Ovary (tissue), 3 donors: ENCODE results near the gene EFHD2.

Source experiments
- CTCF ChIP-seq, 3 donors: fragments of 450-650 bp in 2 of 3; fragments of 200-600 bp in 1 of 3; IDR thresholded peaks; one replicate each; pipeline versions ENCODE4 v1.5.1 to v1.8.0; 2016 to 2022; ENCODE audit warnings: antibody characterized with exemption in 3 of 3, mild to moderate bottlenecking in 1 of 3
- EP300 ChIP-seq: sonication (generic); formaldehyde crosslinking; IDR thresholded peaks from one replicate; pipeline ENCODE4 v1.6.1; 2017; ENCODE audit warnings: antibody characterized with exemption
- POLR2A ChIP-seq: fragments of 450-650 bp; IDR thresholded peaks from one replicate; pipeline ENCODE4 v1.6.1; 2017; ENCODE audit warnings: antibody characterized with exemption, mild to moderate bottlenecking, moderate library complexity
- donor health status: DM: no; HTN: no; CAD: no.

GRCh38 chr1:15393475-15394257 lies 16.0 kb upstream of the EFHD2 start:
- no peak for TF ChIP-seq CTCF (IDR thresholded peaks at IDR 0.05)
- no peak for TF ChIP-seq EP300
- TF ChIP-seq POLR2A: no peak
